Measurements from ENCODE around the gene BEND5.

The BEND5 gene

DNA sequence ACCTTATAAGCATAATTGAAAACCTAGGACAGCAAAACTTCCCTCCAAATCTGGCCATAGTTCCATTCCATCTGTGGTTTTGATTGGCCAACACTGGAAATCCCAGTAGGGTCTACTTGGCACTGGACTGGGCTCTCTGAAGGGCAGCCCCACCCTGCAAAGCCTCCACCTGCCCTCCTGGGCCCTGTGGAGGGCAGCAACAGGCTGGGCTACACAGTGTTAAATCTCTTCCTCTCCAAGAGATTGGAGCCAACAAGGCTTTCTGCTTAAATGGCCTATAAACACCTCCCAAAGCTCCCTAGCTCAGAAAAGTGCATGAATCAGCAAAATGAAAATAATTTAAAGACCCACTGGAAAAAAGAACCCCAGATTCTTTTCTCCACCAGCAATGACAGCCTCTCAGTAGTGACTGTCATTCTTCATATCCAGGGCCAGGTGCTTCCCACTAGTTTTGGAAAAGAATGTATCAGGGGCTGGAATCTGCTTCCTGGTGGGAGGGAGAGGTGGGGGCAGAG, 58.5 kb downstream of the BEND5 start:
- Histone ChIP-seq H3K36me3 (ENCODE audit: insufficient read depth, low read depth, low read length) (no peaks in the 10 kb centered on the region), H3K4me1 (ENCODE audit: insufficient read depth, low read length) (no peaks in the 10 kb centered on the region), H3K27me3 (ENCODE audit: insufficient read depth, low read length) (no peaks in the 10 kb centered on the region), H3K9ac (ENCODE audit: low read depth, low read length) (no peak overlapping the region), H3K9me3 (ENCODE audit: insufficient read depth, low read depth, low read length) (no peaks in the 10 kb centered on the region), H3K4me3 (ENCODE audit: low read length) (no peak overlapping the region), H3K27ac (ENCODE audit: low read length) (no peak overlapping the region)

DNA sequence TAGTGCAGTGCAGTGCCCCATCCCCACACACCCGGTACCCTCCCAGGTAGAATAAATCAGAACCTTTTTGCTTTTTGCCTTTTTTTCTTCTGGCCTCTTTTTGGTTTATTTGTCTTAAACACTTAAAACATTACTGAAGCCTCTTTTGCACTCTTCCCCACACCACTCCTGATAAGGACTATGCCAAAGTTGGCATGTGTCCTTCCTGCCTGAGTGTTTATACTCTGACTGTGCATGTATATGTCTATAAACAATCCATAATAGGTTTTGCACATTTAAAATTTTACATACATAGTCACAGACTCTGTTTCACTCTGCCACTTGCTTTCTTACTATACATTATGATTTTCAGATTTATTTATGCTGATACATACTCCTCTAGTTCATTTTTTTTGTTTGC, 59.6 kb downstream of the BEND5 start:
- no peak overlapping the region for H3K27ac ChIP-seq (ENCODE audit: low read length)
- no peak overlapping the region for H3K9ac ChIP-seq (ENCODE audit: low read depth, low read length)
- H3K9me3 ChIP-seq (ENCODE audit: insufficient read depth, low read depth, low read length), result no peaks in the 10 kb centered on the region
- no peaks in the 10 kb centered on the region for H3K4me1 ChIP-seq (ENCODE audit: insufficient read depth, low read length)
- no peaks in the 10 kb centered on the region for H3K36me3 ChIP-seq (ENCODE audit: insufficient read depth, low read depth, low read length)
- H3K27me3 ChIP-seq (ENCODE audit: insufficient read depth, low read length), result no peaks in the 10 kb centered on the region
- H3K4me3 ChIP-seq (ENCODE audit: low read length), result no peak overlapping the region

DNA sequence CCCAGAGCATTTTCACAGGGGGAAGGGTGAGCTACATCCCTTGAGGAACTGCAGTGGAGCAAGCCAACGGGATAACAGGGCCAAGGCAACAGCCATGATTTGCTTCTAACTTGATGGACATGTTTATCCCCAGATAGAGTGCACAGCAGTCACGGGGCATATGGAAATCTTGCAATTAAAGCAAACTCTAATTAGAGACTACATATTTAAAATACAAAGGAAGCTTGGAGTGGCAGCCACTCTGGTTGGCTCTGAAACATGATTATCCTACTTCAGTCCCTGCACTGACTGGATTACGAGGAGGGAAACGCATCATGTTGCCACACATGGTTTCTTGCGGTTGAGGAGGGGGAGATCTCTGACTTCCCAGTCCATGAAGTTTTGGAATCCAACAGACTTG, 60.8 kb downstream of the BEND5 start:
- no peaks in the 10 kb centered on the region for H3K4me1 ChIP-seq (ENCODE audit: insufficient read depth, low read length)
- no peak overlapping the region for H3K9ac ChIP-seq (ENCODE audit: low read depth, low read length)
- no peak overlapping the region for H3K27ac ChIP-seq (ENCODE audit: low read length)
- no peaks in the 10 kb centered on the region for H3K9me3 ChIP-seq (ENCODE audit: insufficient read depth, low read depth, low read length)
- no peaks in the 10 kb centered on the region for H3K27me3 ChIP-seq (ENCODE audit: insufficient read depth, low read length)
- no peak overlapping the region for H3K4me3 ChIP-seq (ENCODE audit: low read length)
- no peaks in the 10 kb centered on the region for H3K36me3 ChIP-seq (ENCODE audit: insufficient read depth, low read depth, low read length)

DNA sequence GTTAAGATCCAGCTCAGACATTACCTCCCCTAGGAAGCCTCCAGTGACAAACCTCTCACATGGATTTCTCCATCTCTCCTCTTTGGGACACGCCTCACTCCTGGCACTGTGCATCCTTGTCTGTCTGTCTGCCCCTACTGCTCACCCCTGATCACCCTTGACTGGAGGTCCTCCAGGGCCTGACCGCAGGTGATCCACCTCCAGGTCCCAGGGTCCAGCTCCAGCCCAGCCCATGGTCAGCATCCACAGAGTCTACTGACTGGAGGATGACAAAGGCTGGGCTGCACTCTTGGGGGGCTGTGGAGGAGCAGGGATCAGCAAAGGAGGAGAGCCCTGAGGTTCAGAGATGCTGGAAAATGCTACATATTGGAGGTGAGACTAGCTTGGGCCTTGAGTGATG, 65.8 kb downstream of the BEND5 start:
- Histone ChIP-seq H3K4me1 (ENCODE audit: insufficient read depth, low read length) (no peaks in the 10 kb centered on the region), H3K27me3 (ENCODE audit: insufficient read depth, low read length) (no peaks in the 10 kb centered on the region), H3K27ac (ENCODE audit: low read length) (no peak overlapping the region), H3K9ac (ENCODE audit: low read depth, low read length) (no peak overlapping the region), H3K4me3 (ENCODE audit: low read length) (no peak overlapping the region), H3K36me3 (ENCODE audit: insufficient read depth, low read depth, low read length) (no peaks in the 10 kb centered on the region), H3K9me3 (ENCODE audit: insufficient read depth, low read depth, low read length) (no peaks in the 10 kb centered on the region)

DNA sequence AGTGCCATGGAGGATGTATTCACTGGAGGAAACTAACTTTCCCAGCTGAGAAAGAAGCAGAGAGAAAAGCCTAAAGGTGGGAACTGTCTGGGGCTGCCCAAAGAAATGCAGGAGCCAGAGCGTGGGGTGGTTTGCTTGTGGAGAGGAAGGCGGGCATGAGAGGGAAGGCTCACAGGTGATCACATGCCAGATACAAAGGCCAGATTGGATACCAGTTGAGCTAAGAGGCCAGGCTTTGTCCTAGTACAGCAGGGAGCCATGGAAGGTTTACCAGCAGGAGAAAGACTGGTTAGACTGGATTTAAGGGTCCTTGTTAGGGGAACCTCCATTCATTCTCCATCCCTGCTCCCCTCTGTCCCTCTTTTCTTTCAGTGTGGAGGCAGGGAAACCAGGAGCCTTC, 66.4 kb downstream of the BEND5 start:
- H3K36me3 ChIP-seq (ENCODE audit: insufficient read depth, low read depth, low read length), result no peaks in the 10 kb centered on the region
- no peak overlapping the region for H3K27ac ChIP-seq (ENCODE audit: low read length)
- no peaks in the 10 kb centered on the region for H3K27me3 ChIP-seq (ENCODE audit: insufficient read depth, low read length)
- no peaks in the 10 kb centered on the region for H3K4me1 ChIP-seq (ENCODE audit: insufficient read depth, low read length)
- H3K9me3 ChIP-seq (ENCODE audit: insufficient read depth, low read depth, low read length), result no peaks in the 10 kb centered on the region
- H3K4me3 ChIP-seq (ENCODE audit: low read length), result no peak overlapping the region
- H3K9ac ChIP-seq (ENCODE audit: low read depth, low read length), result no peak overlapping the region

DNA sequence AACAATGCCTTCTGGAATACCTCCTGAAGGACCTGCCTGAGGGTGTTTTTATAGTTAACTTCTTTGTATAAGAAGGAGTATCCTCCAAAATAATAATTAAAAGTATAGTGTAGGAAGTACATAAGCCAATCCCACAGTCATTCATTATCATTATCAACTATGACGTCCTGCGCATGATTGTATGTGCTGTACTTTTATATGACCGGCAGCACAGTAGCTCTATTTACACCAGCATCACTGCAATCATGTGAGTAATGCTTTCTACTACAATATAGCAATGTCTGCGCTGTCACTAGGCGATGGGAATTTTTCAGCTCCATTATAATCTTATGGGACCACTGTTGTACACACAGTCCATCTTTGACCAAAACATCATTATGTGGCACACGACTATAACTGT, 72.0 kb downstream of the BEND5 start:
- Histone ChIP-seq H3K9ac (ENCODE audit: low read depth, low read length) (no peak overlapping the region), H3K4me1 (ENCODE audit: insufficient read depth, low read length) (no peaks in the 10 kb centered on the region), H3K36me3 (ENCODE audit: insufficient read depth, low read depth, low read length) (no peaks in the 10 kb centered on the region), H3K27me3 (ENCODE audit: insufficient read depth, low read length) (no peaks in the 10 kb centered on the region; the same call in 1 of the 2 replicates), H3K4me3 (ENCODE audit: low read length) (no peak overlapping the region), H3K27ac (ENCODE audit: low read length) (no peak overlapping the region), H3K9me3 (ENCODE audit: insufficient read depth, low read depth, low read length) (no peaks in the 10 kb centered on the region)

DNA sequence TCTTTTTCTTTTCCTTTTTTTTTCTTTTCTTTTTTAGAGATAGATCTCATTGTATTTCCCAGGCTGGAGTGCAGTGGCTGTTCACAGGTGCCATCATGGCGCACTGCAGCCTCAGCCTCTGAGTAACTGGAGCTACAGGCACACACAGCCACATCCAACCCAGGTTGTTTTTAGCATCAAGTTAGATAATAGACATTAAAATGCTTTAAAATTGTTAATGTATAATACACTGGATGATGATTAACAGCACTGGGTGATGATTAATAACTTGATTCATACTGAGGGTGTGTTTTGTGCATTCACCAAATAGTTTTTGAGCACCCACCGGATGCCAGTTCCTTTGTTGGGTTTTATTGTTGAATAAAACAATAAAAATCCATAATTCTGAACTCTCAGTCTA, 75.2 kb downstream of the BEND5 start:
- no peak overlapping the region for H3K4me3 ChIP-seq (ENCODE audit: low read length)
- no peaks in the 10 kb centered on the region for H3K4me1 ChIP-seq (ENCODE audit: insufficient read depth, low read length)
- H3K27ac ChIP-seq (ENCODE audit: low read length), result no peak overlapping the region
- no peaks in the 10 kb centered on the region; the same call in 1 of the 2 replicates for H3K27me3 ChIP-seq (ENCODE audit: insufficient read depth, low read length)
- no peak overlapping the region for H3K9ac ChIP-seq (ENCODE audit: low read depth, low read length)
- H3K36me3 ChIP-seq (ENCODE audit: insufficient read depth, low read depth, low read length), result no peaks in the 10 kb centered on the region
- H3K9me3 ChIP-seq (ENCODE audit: insufficient read depth, low read depth, low read length), result no peaks in the 10 kb centered on the region

DNA sequence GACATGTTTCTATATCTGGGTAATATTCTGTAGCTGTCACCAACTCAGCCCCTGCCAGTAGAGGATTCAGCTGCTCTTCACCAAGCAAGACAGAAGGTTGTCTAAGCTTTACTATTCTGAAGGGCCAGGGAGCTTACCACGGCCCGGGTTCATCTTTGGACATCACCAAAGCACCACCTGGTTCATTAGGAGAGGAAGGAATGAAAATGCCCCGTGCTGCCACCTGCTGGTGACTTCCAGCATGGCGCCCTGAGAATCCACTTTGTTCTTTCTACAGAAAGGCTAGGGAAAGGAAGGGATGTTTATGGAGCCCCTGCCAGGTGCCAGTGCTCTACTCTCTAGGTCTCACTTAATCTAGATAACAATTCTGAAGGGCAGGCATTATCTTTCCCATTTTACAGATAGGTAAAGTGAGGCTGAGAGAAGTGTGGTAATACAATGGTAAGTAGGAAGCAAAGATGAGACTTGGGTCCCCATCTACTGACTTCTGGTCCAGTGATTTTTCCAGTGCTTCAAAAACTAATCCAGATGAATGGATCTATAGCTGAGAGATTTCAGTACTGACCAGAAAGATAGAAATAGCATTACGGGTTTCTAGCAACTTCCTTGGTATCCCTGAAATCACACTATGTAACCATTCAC, 79.5 kb downstream of the BEND5 start:
- Histone ChIP-seq H3K9me3 (ENCODE audit: insufficient read depth, low read depth, low read length) (no peaks in the 10 kb centered on the region), H3K27ac (ENCODE audit: low read length) (no peak overlapping the region)

DNA sequence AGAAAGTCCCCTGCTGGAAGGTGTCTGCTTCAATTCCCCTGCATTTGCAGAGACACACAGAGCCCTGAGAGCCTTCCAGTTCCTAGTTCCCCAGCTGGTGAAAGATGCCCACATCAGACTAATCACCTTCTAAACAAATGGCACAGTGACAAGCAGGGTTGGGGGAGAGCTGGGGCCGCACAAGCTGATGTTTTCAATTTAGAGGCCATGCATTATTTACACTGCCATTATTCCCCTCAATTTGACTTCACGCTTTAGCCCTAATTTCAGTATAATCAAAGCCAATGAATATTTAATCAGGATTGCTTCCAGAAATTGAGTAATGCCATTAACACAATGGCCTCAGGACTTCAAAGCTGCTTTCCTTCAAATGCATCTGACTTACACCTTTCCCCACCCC, 81.5 kb downstream of the BEND5 start:
- no peaks in the 10 kb centered on the region; the same call in 1 of the 2 replicates for H3K27me3 ChIP-seq (ENCODE audit: insufficient read depth, low read length)
- H3K36me3 ChIP-seq (ENCODE audit: insufficient read depth, low read depth, low read length), result no peaks in the 10 kb centered on the region
- H3K4me3 ChIP-seq (ENCODE audit: low read length), result no peak overlapping the region
- H3K4me1 ChIP-seq (ENCODE audit: insufficient read depth, low read length), result no peaks in the 10 kb centered on the region
- H3K27ac ChIP-seq (ENCODE audit: low read length), result no peak overlapping the region
- H3K9ac ChIP-seq (ENCODE audit: low read depth, low read length), result no peak overlapping the region
- no peaks in the 10 kb centered on the region for H3K9me3 ChIP-seq (ENCODE audit: insufficient read depth, low read depth, low read length)

More for the DNA sequence above, 79.5 kb downstream of the BEND5 start:
- Histone ChIP-seq H3K9ac (ENCODE audit: low read depth, low read length) (no peak overlapping the region), H3K27me3 (ENCODE audit: insufficient read depth, low read length) (no peaks in the 10 kb centered on the region; the same call in 1 of the 2 replicates), H3K4me1 (ENCODE audit: insufficient read depth, low read length) (no peaks in the 10 kb centered on the region), H3K36me3 (ENCODE audit: insufficient read depth, low read depth, low read length) (no peaks in the 10 kb centered on the region), H3K4me3 (ENCODE audit: low read length) (no peak overlapping the region)

DNA sequence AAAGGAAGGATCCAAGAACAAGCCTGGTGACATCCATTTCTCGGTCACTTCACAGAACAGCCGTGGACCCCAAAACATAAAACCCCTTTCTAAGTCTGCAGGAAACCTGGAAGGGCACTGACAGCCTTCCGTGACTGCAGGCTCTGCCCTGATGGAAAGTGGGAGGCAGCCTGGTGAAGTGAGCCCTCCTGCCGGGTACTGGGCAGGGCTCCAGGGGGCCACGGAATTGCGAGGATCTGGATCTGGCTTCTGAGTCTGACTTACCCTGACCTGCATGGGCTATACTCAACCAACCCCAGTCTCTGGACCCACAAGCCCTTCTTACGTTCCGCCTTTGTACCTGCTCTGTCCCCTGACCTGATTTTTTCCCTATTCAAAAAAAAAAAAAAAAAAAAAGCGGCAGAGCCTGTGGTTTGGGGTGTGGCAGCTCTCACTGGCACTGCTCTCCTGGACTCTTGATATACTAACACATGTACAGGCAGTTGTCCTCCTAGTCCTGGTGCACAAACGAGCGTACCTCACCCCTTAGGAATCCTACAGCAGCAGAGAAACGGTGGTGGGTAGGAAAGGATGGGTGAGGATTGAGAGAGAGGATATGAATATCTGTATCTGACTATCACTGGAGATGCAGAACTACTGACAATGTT, 82.9 kb downstream of the BEND5 start:
- no peak overlapping the region for H3K9ac ChIP-seq (ENCODE audit: low read depth, low read length)
- no peak overlapping the region for H3K4me3 ChIP-seq (ENCODE audit: low read length)
- no peak overlapping the region for H3K27ac ChIP-seq (ENCODE audit: low read length)
- H3K4me1 ChIP-seq (ENCODE audit: insufficient read depth, low read length), result no peaks in the 10 kb centered on the region
- no peaks in the 10 kb centered on the region for H3K36me3 ChIP-seq (ENCODE audit: insufficient read depth, low read depth, low read length)
- H3K9me3 ChIP-seq (ENCODE audit: insufficient read depth, low read depth, low read length), result no peaks in the 10 kb centered on the region
- H3K27me3 ChIP-seq (ENCODE audit: insufficient read depth, low read length), result no peaks in the 10 kb centered on the region

DNA sequence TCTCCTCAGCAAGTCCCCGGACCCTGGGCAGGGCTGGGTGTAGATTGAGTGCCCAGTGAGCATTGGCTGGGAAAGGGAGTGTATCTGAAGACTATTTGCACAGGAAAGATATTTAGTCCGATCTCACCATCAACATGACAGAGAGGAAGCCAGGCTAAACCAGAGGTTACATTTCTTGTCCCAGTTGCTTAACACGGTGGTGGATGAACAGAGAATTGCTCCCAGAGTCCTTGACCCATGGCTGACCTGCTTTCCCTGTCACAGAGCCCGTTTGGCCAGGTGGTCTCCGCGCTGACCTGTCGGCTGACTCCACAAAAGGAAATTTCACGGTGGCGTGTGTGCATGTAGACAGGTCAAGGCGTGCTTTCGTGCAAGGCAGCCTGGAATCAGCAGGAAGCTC, 83.5 kb downstream of the BEND5 start:
- Histone ChIP-seq H3K36me3 (ENCODE audit: insufficient read depth, low read depth, low read length) (no peaks in the 10 kb centered on the region), H3K9ac (ENCODE audit: low read depth, low read length) (no peak overlapping the region), H3K27ac (ENCODE audit: low read length) (no peak overlapping the region), H3K4me1 (ENCODE audit: insufficient read depth, low read length) (no peaks in the 10 kb centered on the region), H3K4me3 (ENCODE audit: low read length) (no peak overlapping the region), H3K9me3 (ENCODE audit: insufficient read depth, low read depth, low read length) (no peaks in the 10 kb centered on the region), H3K27me3 (ENCODE audit: insufficient read depth, low read length) (no peaks in the 10 kb centered on the region)

DNA sequence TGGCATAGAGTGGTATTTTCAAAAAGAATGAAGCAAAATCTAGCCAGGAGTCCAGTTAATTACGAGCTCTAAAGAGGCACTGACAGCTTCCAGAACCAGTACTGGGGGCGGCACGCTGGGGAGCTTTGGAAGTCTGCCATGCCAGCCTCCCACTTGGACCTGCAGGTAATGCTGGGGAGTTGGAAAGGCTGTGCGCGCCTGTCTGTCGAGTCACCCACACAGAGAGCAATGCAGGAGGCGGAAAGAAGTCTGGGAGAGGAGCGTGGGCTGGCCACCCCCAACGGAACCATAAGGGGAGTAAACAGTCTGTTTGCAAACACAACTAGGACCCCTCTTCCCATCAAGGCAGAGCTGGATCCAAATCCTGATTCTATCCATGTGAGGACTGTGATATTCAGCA, 84.5 kb downstream of the BEND5 start:
- Histone ChIP-seq H3K9ac (ENCODE audit: low read depth, low read length) (no peak overlapping the region), H3K4me3 (ENCODE audit: low read length) (no peak overlapping the region), H3K36me3 (ENCODE audit: insufficient read depth, low read depth, low read length) (no peaks in the 10 kb centered on the region), H3K9me3 (ENCODE audit: insufficient read depth, low read depth, low read length) (no peaks in the 10 kb centered on the region), H3K4me1 (ENCODE audit: insufficient read depth, low read length) (no peaks in the 10 kb centered on the region), H3K27ac (ENCODE audit: low read length) (no peak overlapping the region), H3K27me3 (ENCODE audit: insufficient read depth, low read length) (no peaks in the 10 kb centered on the region)

All from iPS-20b (cell line).